WTC11 (cell line): ENCODE data around the gene PCSK7. TPM values are rescaled to one million over a fixed set of nuclear protein-coding genes. Genes with fewer than 3 reads are reported as not detected.

Experiments
- ATAC-seq: fragments of 200-7000 bp; cut with Tn5 transposase; 2 replicates; pipeline ENCODE4 v1.10.0; 2021; ENCODE audit warnings: mild to moderate bottlenecking, moderate library complexity
- CTCF ChIA-PET: fragments of 300-600 bp; sonication (Branson Sonifier 250); formaldehyde crosslinking; loops from one replicate; lab custom pipeline; 2021; ENCODE audit warnings: antibody characterized with exemption; lab: Charles Lee
- POLR2A ChIA-PET: fragments of 350-600 bp; sonication (Branson Sonifier 250); formaldehyde crosslinking; loops from one replicate; lab custom pipeline; 2021; ENCODE audit warnings: antibody characterized with exemption; lab: Charles Lee
- DNase-seq: peaks from one replicate; pipeline ENCODE4 v3.0.0; 2021; ENCODE audit warnings: low spot score
- H3K27ac Mint-ChIP-seq: 2 replicates; pipeline ENCODE4 v1.8.0; 2021; ENCODE audit warnings: mixed read lengths
- H3K27me3 Mint-ChIP-seq: 2 replicates; pipeline ENCODE4 v1.8.0; 2021; ENCODE audit warnings: low read depth, mild to moderate bottlenecking, moderate library complexity, mixed read lengths
- H3K36me3 Mint-ChIP-seq: 2 replicates; pipeline ENCODE4 v1.8.0; 2021; ENCODE audit warnings: mixed read lengths
- H3K4me1 Mint-ChIP-seq: 2 replicates; pipeline ENCODE4 v1.8.0; 2022; ENCODE audit warnings: mixed read lengths
- H3K4me3 Mint-ChIP-seq: 2 replicates; pipeline ENCODE4 v1.8.0; 2021; ENCODE audit warnings: mild to moderate bottlenecking, moderate library complexity, mixed read lengths
- H3K9me3 Mint-ChIP-seq: 2 replicates; pipeline ENCODE4 v1.8.0; 2021; ENCODE audit warnings: mixed read lengths
- AR ChIP-seq: fragments of 250-450 bp; sonication (Bioruptor Pico); IDR thresholded peaks from 2 replicates; pipeline ENCODE4 v1.9.0; 2021; ENCODE audit warnings: mild to moderate bottlenecking
- ATF2 ChIP-seq: sonication (generic); formaldehyde crosslinking; IDR thresholded peaks from 2 replicates; pipeline ENCODE4 v1.8.1; 2022; ENCODE audit warnings: low read depth, missing genetic modification reagents, borderline replicate concordance
- ATF6 ChIP-seq: sonication (generic); formaldehyde crosslinking; IDR thresholded peaks from 2 replicates; pipeline ENCODE4 v1.8.1; 2023; ENCODE audit warnings: mild to moderate bottlenecking, missing genetic modification reagents
- E2F1 ChIP-seq: sonication (generic); formaldehyde crosslinking; IDR thresholded peaks from 2 replicates; pipeline ENCODE4 v1.8.0; 2022; ENCODE audit warnings: mild to moderate bottlenecking, missing genetic modification reagents
- ERG ChIP-seq: fragments of 250-450 bp; sonication (Bioruptor Pico); IDR thresholded peaks from 2 replicates; pipeline ENCODE4 v1.8.0; 2021; ENCODE audit warnings: mild to moderate bottlenecking
- ESRRA ChIP-seq: sonication (generic); formaldehyde crosslinking; IDR thresholded peaks from 2 replicates; pipeline ENCODE4 v1.8.1; 2022; ENCODE audit warnings: mild to moderate bottlenecking, missing genetic modification reagents, borderline replicate concordance
- ETV6 ChIP-seq: sonication (generic); formaldehyde crosslinking; IDR thresholded peaks from 2 replicates; pipeline ENCODE4 v1.8.1; 2022; ENCODE audit warnings: mild to moderate bottlenecking, missing genetic modification reagents
- MXD4 ChIP-seq: fragments of 250-450 bp; sonication (Bioruptor Pico); IDR thresholded peaks from 2 replicates; pipeline ENCODE4 v1.8.0; 2021; ENCODE audit warnings: mild to moderate bottlenecking, moderate library complexity, borderline replicate concordance
- MYBL2 ChIP-seq: sonication (generic); formaldehyde crosslinking; IDR thresholded peaks from 2 replicates; pipeline ENCODE4 v1.8.1; 2023; ENCODE audit warnings: mild to moderate bottlenecking, moderate library complexity, missing genetic modification reagents
- NR1H2 ChIP-seq: sonication (generic); formaldehyde crosslinking; IDR thresholded peaks from 2 replicates; pipeline ENCODE4 v1.9.0; 2021; ENCODE audit warnings: mild to moderate bottlenecking, moderate library complexity, missing genetic modification reagents
- OVOL2 ChIP-seq: fragments of 250-450 bp; sonication (Bioruptor Pico); IDR thresholded peaks from 2 replicates; pipeline ENCODE4 v1.9.0; 2021; ENCODE audit warnings: mild to moderate bottlenecking, borderline replicate concordance
- PRRX2 ChIP-seq: fragments of 250-450 bp; sonication (Bioruptor Pico); IDR thresholded peaks from 2 replicates; pipeline ENCODE4 v1.8.0; 2021; ENCODE audit warnings: mild to moderate bottlenecking
- TP53 ChIP-seq: sonication (generic); formaldehyde crosslinking; IDR thresholded peaks from 2 replicates; pipeline ENCODE4 v1.8.1; 2023; ENCODE audit warnings: mild to moderate bottlenecking, missing genetic modification reagents
- USF2 ChIP-seq: sonication (generic); formaldehyde crosslinking; IDR thresholded peaks from 2 replicates; pipeline ENCODE4 v1.8.1; 2023; ENCODE audit warnings: mild to moderate bottlenecking, missing genetic modification reagents, moderate library complexity
- ZMAT4 ChIP-seq: fragments of 250-450 bp; sonication (Bioruptor Pico); IDR thresholded peaks from 2 replicates; pipeline ENCODE4 v1.9.0; 2021; ENCODE audit warnings: mild to moderate bottlenecking
- ZNF138 ChIP-seq: sonication (generic); formaldehyde crosslinking; conservative IDR thresholded peaks from 2 replicates; pipeline ENCODE4 v1.8.1; 2022; ENCODE audit warnings: mild to moderate bottlenecking, moderate library complexity, missing genetic modification reagents
- ZNF396 ChIP-seq: fragments of 250-450 bp; sonication (Bioruptor Pico); IDR thresholded peaks from 2 replicates; pipeline ENCODE4 v1.8.0; 2021; ENCODE audit warnings: mild to moderate bottlenecking, moderate library complexity, borderline replicate concordance
- total RNA-seq: library from RNA; stranded (reverse); gene quantifications from 3 replicates; pipeline ENCODE4 v1.2.3, GENCODE V29; 2021

The PCSK7 gene
- total RNA-seq, 1 experiment from 2014 or later: 48.9 TPM

- TF ChIP-seq ATF6 (CRISPR knock-in tag): no peak
- TF ChIP-seq OVOL2 (CRISPR knock-in tag): no peak
- no peak for TF ChIP-seq USF2
- no peak for TF ChIP-seq TP53 (CRISPR knock-in tag)
- no peak for TF ChIP-seq NR1H2 (CRISPR knock-in tag)
Measured at GRCh38 chr11:117200813-117201657, 30.8 kb downstream of the PCSK7 start (continued).

- peak overlapping the region; percentile 63 for H3K4me3 Mint-ChIP-seq
- ATAC-seq (no peak), DNase-seq (no peak)
- H3K4me1 Mint-ChIP-seq: peaks cover 36% of the 10 kb centered on the region
- POLR2A ChIA-PET: interaction anchor here (1.5 to 1.8 kb wide), 2 partner anchors 20 to 22 kb away, joined by 4 to 5 read pairs; partner anchors contain the start of gene SIDT2
- H3K27ac Mint-ChIP-seq: peak overlapping the region; percentile 83
- CTCF ChIA-PET: interaction anchor here (0.6 to 3.2 kb wide), 8 partner anchors 16 to 409 kb away, joined by 3 to 12 read pairs (median 4); partner anchors contain the start of gene APOA5
- no peaks in the 10 kb centered on the region; the same call in 1 of the 2 replicates for H3K27me3 Mint-ChIP-seq
- TF ChIP-seq ZNF396 (no peak), E2F1 (CRISPR knock-in tag) (no peak), ZNF138 (CRISPR knock-in tag) (no peak), MXD4 (CRISPR knock-in tag) (no peak), MYBL2 (CRISPR knock-in tag) (no peak), PRRX2 (CRISPR knock-in tag) (0 out of 2 replicates have a peak, but pooled peaks have one; percentile 14)
- TF ChIP-seq, all 79 proteins: peak for 1
- Mint-ChIP-seq H3K36me3 (peaks cover 5% of the 10 kb centered on the region), H3K9me3 (no peaks in the 10 kb centered on the region)
Measured at GRCh38 chr11:117199916-117200812, 31.7 kb downstream of the PCSK7 start.

GRCh38 chr11:117199053-117199915 lies 32.6 kb downstream of the PCSK7 start, which contains the start of gene TAGLN:
TSS of gene TAGLN (plus strand) at chr11:117199370. CDS start at chr11:117203014, 3,644 bp downstream.
- H3K4me3 Mint-ChIP-seq: peak within 1 kb of the TSS; percentile 63
- DNase-seq (peak; percentile 84), ATAC-seq (peak; percentile 72)
- no peaks in the 10 kb centered on the region for H3K9me3 Mint-ChIP-seq
- CTCF ChIA-PET: interaction anchor here (0.5 to 3.2 kb wide), 7 partner anchors 18 to 408 kb away, joined by 3 to 12 read pairs (median 4); partner anchors contain the start of genes APOA5 and BACE1
- POLR2A ChIA-PET: interaction anchor here (1.5 to 1.8 kb wide), 2 partner anchors 20 to 21 kb away, joined by 4 to 5 read pairs; partner anchors contain the start of gene SIDT2
- no peaks in the 10 kb centered on the region for H3K36me3 Mint-ChIP-seq
- peak within 1 kb of the TSS; percentile 83 for H3K27ac Mint-ChIP-seq
- peaks cover 36% of the 10 kb centered on the region for H3K4me1 Mint-ChIP-seq
- H3K27me3 Mint-ChIP-seq: no peaks in the 10 kb centered on the region; the same call in 1 of the 2 replicates
- TF ChIP-seq ESRRA (CRISPR knock-in tag) (no peak), ZMAT4 (CRISPR knock-in tag) (no peak), AR (peak; percentile 74; the same call in 1 of the 2 replicates), PRRX2 (CRISPR knock-in tag) (no peak; the same call in 1 of the 2 replicates), ATF2 (CRISPR knock-in tag) (no peak), ERG (CRISPR knock-in tag) (0 out of 2 replicates have a peak, but pooled peaks have one; percentile 72), ETV6 (no peak)
